Superior temporal gyrus (tissue), 1 donor: Measurements from ENCODE around the gene MRPL39.

Experiments used
- DNase-seq: peaks from one replicate; pipeline ENCODE4 v3.0.0-alpha.2; 2016; ENCODE audit errors: extremely low spot score

MRPL39 gene

DNA sequence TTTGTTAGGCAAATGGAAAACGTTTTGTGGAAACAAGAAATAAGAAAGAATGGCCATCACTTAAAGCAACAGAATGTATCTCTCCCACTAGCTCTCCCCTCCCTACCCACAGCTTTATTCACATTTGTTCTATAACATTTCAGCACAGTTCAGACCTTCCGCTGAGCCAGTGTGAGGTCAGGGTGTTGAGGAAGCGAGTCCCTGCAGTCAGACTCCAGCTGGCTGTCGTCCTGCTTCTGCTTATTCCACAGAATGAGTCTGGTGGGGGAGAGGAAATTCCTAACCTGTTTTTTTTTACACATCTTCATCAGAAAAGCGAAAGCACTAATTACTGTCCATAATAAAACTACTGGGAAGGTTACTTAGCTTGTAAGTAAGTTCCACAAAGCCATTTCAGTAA lies 39.0 kb downstream of the MRPL39 start:
- no peak for DNase-seq

DNA sequence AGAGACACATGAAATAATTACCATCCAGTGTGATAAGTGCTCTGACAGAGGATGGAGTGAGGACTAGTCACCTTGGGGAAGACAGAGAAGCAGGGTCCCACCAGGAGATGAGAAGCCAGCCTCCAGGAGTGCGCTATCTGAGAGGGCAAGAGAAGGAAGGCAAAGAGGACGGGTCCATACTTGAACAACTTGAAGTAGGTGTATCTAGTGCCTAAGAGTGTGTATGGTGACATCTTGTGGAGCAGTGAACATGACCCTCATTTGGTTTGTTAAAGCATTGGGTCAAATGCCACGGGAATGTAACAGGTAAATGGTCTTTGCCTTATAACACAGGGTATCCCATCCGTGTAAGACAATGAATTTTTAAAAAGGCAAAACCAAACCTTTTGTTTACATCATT lies 39.8 kb downstream of the MRPL39 start:
- DNase-seq = no peak

DNA sequence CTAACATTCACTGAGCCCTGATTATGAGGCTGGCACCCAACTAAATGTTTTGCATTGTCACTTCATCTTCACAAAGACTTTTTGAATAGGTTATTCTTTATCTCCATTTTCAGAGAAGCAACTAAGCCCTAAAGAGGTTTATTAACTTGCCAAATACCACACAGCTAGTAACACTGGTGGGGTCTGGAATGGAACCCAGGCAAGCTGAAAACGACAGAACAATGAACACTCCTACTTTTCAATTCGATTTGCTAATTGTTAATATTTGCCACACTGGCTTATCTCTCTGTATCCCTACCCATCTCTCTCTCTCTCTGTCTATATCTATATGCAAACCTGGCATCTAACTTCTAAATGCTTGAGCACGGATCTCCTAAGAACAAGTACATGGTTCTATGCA lies 40.6 kb downstream of the MRPL39 start:
- DNase-seq = no peak

DNA sequence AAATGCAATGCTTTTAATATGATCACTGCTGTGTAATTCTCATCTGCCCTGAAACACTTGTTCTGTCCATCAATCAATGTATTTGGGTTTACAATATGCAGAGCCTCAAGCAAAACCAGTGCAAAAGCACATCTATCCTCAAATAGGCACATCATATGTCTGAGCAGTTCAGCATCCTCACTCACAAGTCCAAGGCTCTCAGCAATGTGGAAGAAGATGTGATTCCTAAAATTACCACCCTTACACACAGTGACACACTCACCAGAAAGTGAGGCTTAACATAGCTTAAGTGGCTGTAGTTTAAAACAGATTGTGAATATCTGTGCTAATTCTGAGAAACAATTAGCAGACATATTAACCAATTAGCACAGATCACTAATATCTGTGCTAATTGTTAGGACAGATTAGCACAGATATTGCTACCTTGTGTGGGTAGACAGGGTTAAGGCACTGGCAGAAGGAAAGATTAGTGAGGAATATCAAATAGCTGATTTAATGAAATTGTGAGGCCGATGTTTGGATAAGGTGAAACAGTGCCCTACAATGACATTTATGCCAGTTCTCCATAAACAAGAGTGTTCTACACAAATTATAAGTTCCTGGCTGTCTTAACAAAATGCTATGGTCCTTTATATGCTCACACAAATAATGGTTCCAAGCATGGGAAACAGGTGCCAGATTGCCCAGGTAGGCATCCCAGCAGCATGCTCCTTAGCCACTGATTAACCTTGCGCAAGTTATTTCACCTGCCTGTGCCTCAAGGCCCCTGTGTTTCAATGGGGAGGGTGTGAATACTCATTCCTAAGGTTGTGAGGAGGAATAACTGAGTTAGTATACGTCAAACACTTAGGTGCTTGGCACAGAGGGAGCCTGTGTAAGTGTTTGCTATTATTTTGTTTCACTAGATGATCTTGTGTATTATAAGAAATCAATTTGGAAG lies 41.7 kb downstream of the MRPL39 start:
- no peak for DNase-seq

DNA sequence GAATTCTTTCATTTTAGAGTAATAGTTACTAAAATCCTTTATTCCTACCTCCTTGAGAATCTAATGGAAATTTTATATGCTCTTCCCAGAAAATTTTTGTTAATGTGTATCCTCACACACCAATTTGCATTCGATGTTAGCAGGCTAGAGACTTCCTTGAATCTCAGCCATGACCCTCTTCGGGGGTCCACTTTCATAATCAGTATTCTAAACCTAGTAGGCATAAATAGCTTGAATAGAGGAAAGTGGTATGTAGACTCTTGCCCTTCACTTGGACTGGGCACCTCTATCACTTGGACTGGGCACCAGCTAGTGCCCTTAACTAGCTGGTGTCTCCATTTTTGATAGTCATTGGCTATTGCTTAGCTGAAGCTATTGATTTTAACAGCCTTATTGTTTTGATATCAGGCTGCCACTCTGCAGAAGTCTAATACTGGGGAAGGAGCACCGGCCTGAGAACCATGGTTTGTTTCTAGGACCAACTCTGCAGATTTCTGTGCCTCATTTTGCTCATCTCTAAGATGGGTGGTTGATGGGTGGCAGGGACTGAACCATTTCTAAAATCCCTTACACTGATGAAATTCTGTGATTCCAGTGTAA lies 42.8 kb downstream of the MRPL39 start:
- DNase-seq = no peak

DNA sequence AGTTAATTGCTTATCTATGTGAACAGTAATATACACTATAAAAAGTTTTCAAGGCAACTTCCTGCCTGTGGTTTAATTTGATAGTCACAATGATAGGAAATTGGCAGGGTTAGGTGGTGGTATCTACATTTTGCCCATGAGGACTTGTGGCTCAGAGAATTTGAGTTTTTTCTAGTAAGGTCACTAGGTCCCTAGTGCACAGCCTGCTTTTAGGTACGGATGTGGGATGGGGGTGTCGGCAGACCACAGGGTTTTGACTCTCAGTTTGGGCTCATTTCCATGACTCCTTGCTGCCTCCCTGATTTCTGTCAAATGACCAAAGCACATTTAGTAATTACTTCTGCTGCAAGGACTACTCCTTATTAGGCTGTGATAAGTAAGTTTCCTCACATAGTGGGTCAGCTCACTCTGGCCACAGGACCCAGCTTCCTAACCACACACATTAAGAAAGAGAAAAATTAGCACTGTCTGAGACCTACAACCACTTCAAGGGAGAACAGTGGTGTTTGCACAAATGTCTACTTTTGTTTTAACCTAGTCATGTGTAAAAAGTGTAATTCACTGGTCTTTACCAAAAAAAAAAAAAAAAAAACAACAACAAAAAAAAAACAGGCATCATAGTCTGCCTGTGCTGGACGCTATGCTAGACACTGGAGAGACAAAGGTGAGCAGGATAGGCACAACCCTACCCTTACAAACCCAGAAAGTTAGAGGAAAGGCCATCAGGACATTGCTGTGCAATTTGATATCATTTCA lies 43.7 kb downstream of the MRPL39 start:
- DNase-seq = no peak

DNA sequence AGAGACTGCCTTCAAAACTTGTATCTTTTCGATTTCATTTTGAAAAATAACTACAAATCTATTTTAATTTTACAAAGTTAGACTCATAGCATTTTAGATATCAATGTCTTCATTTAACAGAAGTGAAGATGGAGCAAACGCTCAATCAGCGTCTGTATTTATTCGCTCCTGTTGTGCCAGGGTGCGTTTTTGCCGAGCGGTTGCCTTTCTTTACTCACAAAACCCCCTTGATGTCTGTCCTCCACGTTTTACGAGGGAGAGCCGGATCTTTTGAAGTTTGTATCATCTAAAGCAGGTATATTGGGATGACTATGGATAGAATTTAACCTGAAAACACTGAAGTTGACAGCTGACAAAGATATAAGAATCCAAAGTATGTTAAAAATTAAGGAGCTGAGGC lies 44.6 kb downstream of the MRPL39 start:
- DNase-seq = no peak

DNA sequence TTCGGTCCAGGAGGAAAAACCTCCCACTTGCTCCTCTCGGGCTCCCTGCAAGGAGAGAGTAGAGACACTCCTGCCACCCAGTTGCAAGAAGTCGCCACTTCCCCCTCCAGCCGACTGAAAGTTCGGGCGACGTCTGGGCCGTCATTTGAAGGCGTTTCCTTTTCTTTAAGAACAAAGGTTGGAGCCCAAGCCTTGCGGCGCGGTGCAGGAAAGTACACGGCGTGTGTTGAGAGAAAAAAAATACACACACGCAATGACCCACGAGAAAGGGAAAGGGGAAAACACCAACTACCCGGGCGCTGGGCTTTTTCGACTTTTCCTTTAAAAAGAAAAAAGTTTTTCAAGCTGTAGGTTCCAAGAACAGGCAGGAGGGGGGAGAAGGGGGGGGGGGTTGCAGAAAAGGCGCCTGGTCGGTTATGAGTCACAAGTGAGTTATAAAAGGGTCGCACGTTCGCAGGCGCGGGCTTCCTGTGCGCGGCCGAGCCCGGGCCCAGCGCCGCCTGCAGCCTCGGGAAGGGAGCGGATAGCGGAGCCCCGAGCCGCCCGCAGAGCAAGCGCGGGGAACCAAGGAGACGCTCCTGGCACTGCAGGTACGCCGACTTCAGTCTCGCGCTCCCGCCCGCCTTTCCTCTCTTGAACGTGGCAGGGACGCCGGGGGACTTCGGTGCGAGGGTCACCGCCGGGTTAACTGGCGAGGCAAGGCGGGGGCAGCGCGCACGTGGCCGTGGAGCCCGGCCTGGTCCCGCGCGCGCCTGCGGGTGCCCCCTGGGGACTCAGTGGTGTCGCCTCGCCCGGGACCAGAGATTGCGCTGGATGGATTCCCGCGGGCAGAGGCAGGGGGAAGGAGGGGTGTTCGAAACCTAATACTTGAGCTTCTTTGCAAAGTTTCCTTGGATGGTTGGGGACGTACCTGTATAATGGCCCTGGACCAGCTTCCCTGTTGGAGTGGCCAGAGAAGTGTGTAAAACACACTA lies 45.3 kb downstream of the MRPL39 start:
- no peak for DNase-seq

DNA sequence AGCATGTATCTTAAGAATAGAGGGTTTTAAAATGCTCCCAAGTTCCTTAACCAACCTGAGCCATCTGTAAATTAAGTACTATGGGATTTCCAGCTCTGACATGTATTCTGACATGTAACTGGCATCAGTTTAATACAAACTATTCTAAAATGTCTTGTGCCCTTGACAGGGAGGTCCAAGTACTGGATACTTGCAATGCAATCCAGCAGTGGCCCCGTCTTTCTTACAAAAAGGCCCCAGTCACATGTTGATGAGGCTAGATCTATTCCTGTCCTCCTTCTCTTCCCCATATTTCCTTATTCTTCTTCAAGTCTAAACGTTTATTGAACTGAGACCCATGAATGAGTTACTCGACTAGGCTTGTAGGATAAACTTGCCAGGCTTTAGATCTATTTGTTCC lies 46.4 kb downstream of the MRPL39 start:
- DNase-seq = no peak

DNA sequence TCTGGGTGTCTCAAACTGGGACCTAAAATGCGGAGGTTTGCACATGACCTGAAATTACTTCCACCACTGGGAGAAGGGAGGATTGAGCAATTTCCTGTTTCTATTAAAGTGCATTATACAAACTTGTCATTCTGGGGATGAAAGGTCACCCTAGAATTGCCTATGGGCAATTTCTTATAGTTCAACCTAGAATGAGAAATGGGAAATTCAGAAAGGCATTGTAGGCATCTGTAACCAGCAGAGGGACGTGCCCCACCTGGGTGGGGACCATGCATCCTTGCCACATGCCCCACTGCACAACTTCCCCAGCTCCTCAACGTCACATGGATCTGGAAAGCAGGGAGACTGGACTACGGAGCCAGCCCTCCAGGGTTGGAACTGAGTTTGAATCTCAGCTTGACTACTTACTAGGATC lies 47.0 kb downstream of the MRPL39 start:
- no peak for DNase-seq

DNA sequence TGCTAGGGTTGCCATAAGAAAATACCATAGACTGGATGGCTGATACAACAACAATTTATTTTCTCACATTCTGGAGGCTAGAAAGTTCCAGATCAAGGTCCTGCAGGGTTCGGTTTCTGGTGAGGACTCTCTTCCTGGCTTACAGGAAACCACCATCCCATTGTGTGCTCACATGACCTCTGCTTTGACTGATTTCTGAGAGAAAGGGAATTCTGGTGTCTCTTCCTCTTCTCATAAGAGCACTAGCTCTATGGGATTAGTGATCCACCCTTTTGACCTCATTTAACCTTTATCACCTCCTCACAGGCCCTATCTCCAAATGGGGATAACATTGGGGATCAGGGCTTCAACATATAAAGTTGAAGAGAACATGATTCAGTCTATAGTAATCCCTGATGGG lies 47.5 kb downstream of the MRPL39 start:
- no peak for DNase-seq

DNA sequence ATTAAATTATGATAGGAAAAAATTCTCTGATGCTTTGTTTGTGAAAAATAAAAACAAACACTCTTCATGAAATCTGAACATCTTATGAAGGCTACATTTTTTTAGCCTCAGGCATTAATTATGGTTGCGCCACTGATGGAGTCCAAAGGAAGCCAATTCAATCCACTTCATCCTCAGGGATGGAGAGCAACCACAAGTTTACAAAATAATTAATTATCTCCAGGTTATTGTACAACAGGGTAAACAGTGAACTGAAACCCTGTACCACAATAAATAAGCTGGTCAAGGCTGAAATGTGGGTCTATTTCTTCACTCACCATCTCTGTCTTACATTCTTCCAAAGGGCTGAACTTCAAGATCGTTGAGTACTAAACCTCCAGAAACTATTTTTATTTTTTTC lies 49.2 kb downstream of the MRPL39 start:
- DNase-seq = no peak

DNA sequence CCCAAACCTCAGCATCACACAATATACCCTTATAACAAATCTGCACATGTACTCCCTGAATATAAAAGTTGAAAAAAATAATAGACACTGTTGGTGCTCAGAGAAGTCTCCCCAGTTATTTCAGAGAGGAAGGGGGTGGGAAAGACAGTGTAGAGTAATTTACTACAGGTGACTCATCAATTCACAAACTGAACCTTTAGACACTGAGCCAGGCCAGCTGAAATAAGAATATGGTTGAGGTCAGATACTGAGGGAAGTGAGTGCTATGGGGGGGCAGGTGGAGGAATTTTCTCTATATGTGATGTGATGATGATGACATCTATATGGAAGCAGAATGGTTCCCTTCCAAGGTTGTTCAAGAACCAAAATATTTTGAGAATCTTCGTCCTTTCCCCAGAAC lies 50.1 kb downstream of the MRPL39 start:
- DNase-seq = no peak

DNA sequence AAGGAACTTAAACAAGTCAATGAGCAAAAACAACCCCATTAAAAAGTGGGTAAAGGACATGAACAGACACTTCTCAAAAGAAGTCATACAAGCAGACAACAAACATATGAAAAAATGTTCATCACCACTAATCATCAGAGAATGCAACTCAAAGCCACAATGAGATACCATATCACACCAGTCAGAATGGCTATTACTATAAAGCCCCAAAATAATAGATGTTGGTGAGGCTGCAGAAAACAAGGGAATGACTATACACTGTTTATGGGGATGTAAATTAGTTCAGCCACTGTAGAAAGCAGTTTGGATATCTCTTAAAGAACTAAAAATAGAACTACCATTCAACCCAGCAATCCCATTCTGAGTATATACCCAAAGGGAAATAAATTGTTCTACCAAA lies 51.2 kb downstream of the MRPL39 start:
- no peak for DNase-seq

DNA sequence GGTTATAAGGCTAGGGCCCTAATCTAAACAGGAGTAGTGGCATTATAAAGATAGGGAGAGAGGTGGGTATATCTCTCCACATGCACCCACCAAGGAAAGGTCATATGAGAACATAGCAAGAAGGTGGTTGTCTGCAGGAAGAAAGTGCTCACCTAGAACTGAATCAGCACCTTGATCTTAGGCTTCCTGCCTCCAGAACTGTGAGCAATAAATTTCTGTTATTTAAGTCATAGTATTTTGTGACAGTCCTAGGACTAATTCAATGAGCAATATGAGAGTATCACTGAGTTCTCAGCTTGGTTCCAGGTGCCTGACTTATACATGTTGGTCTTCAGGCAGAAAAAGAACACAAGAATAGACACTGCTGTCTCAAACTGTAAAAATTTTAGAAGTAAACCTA lies 51.8 kb downstream of the MRPL39 start:
- DNase-seq = no peak

DNA sequence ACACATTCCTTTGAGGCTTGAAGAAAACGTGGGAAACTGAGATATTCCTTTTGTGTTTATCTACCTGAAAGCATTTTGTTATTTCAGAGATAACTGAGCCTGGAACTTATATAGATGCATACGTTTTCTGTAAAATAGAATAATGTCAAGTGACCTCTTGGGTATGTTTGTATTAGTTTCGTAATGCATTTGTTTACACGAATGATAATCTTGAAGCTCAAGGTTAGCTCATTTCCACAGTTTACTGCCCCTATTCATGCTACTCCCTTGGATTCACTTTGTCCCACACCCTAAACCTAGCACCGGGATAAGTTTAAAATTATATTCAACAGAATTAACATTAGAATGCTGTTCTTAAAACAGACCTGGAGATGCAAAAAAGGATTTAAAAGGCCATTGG lies 54.4 kb downstream of the MRPL39 start:
- no peak for DNase-seq

DNA sequence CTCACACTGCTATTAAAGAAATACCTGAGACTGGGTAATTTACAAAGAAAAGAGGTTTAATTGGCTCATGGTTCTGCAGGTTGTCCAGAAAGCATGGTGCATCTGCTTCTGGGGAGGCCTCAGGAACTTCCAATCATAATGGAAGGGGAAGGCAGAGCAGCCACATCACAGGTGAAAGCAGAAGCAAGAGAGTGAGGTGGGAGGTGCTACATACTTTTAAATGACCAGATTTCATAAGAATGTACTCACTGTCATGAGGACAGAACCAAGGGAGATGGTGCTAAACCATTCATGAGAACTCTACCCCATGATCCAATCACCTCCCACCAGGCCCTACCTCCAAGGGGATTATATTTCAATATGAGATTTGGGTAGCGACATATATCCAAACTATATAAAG lies 55.7 kb downstream of the MRPL39 start:
- DNase-seq = no peak

DNA sequence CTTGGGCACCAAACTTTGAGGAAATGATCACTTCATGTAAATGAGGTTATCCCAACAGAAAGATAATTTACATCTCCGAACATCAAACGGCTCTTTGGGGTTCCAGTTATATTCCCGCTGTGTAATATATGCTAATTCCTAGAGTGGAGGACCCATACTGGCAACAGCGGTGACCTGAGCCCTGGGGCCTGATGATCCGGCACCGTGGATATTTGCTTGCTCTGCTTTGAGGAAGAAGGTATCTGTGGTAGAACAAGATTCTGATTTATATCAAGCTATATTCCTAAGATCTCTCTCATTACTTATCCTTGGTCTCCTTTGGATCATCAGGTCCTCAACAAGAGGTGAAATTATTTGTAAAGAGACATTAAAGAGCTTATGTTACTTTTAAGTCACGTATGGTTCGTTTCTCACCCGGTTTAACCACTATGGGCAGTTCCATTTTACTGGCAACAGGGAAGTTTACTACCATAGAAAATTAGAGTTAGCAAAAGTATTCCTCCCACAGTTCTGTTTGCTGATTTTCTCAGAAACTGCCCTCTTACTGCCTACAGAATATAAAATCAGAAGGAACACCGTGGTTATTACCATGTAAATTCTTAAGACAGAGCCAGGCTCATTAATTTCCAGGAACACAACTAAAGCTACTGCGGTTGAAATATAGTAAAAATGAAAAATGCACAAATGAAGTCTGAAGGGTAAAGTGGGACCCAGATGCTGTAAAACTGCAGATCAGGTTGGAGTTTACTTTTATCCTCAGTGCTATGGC lies 56.7 kb downstream of the MRPL39 start:
- no peak for DNase-seq

DNA sequence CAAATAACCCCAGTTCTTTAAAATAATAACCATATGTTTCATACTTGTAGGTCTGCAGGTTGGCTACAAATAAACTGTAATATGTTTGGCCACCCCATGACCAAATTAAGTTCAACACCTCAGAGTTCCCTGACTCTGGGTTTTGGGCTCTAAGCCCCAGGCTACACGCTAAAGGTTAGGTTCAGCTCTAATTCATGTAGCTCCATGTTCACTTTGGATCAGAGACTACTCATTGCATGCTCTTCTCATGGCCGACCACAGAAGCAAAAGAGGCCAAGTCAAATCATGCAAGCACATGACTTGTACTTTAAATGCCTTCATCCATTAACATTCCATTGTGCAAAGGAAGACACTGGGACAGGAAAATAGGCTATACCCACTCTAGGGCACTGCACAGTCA lies 66.2 kb downstream of the MRPL39 start:
- DNase-seq = no peak

DNA sequence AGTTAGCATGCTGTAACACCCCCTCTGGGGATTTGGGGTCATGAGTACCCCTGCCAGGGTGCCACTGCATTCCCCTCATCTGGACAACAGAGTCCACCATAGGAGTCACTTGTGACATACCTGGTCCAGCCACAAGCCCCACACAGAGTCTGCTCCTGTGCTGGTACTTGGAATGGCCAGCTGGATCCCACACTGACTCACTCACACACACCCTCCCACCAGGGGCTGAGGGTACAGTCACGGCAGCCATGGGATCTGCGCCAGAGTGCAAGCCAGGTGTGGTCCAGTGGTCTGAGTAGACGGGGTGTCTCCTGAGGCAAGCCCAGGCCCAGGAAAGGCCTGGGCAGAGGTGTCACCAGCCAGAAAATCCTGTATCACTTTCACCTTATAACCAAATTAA lies 67.7 kb downstream of the MRPL39 start:
- no peak for DNase-seq

DNA sequence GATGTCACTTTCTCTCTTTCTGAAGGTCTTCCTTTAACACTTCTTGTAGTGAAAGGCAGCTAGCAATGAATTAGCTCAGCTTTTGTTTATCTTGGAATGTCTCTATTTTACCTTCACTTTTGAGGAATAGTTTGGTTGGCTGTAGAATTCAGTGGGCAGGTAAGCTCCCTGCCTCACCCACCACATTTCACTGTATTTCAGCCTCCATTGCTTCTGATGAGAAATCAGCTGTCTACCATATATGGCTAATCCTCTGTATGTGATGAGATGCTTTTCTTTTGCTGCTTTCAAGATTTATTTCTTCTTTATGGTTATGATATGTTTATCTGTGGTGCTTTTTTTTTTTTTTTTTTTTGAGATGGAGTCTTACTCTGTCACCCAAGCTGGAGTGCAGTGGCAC lies 70.1 kb downstream of the MRPL39 start:
- no peak for DNase-seq
